ENCODE results near the gene CPNE2.
A peak's percentile ranks its signal among the peaks of the same experiment; 100 is the strongest.
"Not testable (repeated sequence)": the region's sequence is repeated elsewhere in the genome, so short reads cannot be mapped to it uniquely, and the experiment has no call there.

CPNE2 gene

DNA sequence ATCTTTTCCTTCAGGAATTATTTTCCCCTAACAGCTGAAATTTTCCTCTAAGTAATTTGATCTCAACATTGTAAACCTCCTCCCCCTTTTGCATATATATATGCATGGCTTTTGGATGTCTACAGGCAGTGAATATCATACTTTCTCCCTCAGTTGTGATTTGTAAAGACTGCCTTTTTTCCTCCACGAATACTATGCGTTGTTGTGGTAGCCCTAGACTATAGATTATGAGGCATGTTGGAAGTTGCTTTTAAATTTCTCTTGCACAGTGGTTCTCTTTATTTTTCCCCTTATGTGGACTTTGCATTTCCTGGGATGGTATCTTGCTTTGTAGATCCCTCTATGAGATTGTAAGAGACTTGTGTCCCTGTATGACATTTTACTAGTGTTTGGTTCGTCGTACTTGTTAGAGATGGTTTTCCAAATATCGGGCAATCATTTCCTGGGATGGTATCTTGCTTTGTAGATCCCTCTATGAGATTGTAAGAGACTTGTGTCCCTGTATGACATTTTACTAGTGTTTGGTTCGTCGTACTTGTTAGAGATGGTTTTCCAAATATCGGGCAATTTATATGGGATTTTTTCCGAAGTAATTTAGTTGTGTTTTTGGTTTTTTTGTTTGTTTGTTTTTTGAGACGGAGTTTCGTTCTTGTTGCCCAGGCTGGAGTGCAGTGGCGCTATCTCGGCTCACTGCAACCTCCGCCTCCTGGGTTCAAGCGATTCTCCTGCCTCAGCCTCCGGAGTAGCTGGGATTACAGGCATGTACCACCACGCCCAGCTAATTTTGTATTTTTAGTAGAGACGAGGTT, 95.7 kb downstream of the CPNE2 start:
- H3K79me2 ChIP-seq (ENCODE audit: control insufficient read depth, insufficient read depth, low read length, unreplicated experiment): peaks cover 91% of the 10 kb centered on the region
- H3K36me3 ChIP-seq (ENCODE audit: insufficient read depth, low read length); H3K27me3 ChIP-seq (ENCODE audit: insufficient read depth, low read length); H2AFZ ChIP-seq (ENCODE audit: low read length, unreplicated experiment): not testable (repeated sequence)
- H3K27ac ChIP-seq (ENCODE audit: low read depth, low read length): peak overlapping the region; percentile 70
- H3K4me3 ChIP-seq (ENCODE audit: low read depth, low read length): peak overlapping the region; percentile 97
- peaks cover 46% of the 10 kb centered on the region for H3K4me1 ChIP-seq (ENCODE audit: control insufficient read depth, insufficient read depth, low read length, unreplicated experiment)

DNA sequence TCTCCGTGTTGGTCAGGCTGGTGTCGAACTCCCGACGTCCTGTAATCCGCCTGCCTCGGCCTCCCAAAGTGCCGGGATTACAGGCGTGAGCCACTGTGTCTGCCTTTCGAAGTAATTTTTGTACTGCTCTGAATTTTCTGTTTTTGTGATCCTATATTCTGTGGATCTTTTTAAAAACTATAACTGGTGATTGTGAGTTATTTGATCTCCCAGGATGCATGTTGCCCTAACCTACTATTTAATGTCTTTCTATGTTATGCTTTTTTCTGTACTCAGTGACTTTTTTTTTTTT, 96.3 kb downstream of the CPNE2 start:
- Histone ChIP-seq H2AFZ (ENCODE audit: low read length, unreplicated experiment) (no peak overlapping the region), H3K4me3 (ENCODE audit: low read depth, low read length) (no peak overlapping the region), H3K27ac (ENCODE audit: low read depth, low read length) (no peak overlapping the region), H3K79me2 (ENCODE audit: control insufficient read depth, insufficient read depth, low read length, unreplicated experiment) (peaks cover 91% of the 10 kb centered on the region), H3K36me3 (ENCODE audit: insufficient read depth, low read length) (no peaks in the 10 kb centered on the region; the same call in 1 of the 2 replicates), H3K4me1 (ENCODE audit: control insufficient read depth, insufficient read depth, low read length, unreplicated experiment) (peaks cover 52% of the 10 kb centered on the region), H3K27me3 (ENCODE audit: insufficient read depth, low read length) (no peaks in the 10 kb centered on the region)

DNA sequence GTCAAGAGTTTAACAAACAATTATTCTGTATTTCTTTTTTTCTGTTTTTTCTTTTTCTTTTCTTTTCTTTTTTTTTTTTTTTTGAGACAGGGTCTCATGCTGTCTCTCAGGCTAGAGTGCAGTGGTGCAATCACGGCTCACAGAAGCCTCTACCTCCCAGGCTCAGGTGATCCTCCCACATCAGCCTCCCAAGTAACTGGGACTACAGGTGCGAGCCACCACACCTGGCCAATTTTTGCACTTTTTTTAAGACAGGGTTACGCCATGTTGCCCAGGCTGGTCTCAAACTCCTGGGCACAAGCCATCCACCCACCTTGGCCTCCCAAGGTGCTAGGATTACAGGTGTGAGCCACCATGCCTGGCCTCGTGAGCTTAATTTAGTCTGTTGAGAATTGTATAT, 97.1 kb downstream of the CPNE2 start:
- not testable (repeated sequence) for H3K27me3 ChIP-seq (ENCODE audit: insufficient read depth, low read length); H3K4me3 ChIP-seq (ENCODE audit: low read depth, low read length); H2AFZ ChIP-seq (ENCODE audit: low read length, unreplicated experiment); H3K36me3 ChIP-seq (ENCODE audit: insufficient read depth, low read length)
- peaks cover 53% of the 10 kb centered on the region for H3K4me1 ChIP-seq (ENCODE audit: control insufficient read depth, insufficient read depth, low read length, unreplicated experiment)
- H3K79me2 ChIP-seq (ENCODE audit: control insufficient read depth, insufficient read depth, low read length, unreplicated experiment): peaks cover 89% of the 10 kb centered on the region
- H3K27ac ChIP-seq (ENCODE audit: low read depth, low read length): peak overlapping the region; percentile 97; the same call in 1 of the 2 replicates

- Histone ChIP-seq H3K36me3 (ENCODE audit: insufficient read depth, low read length) (no peaks in the 10 kb centered on the region), H2AFZ (ENCODE audit: low read length, unreplicated experiment) (no peak overlapping the region), H3K27ac (ENCODE audit: low read depth, low read length) (peak overlapping the region; percentile 97), H3K79me2 (ENCODE audit: control insufficient read depth, insufficient read depth, low read length, unreplicated experiment) (peaks cover 85% of the 10 kb centered on the region), H3K27me3 (ENCODE audit: insufficient read depth, low read length) (no peaks in the 10 kb centered on the region), H3K4me3 (ENCODE audit: low read depth, low read length) (peak overlapping the region; percentile 43; the same call in 1 of the 2 replicates), H3K4me1 (ENCODE audit: control insufficient read depth, insufficient read depth, low read length, unreplicated experiment) (peaks cover 53% of the 10 kb centered on the region)
Measured at GRCh38 chr16:57190136-57190535, 97.8 kb downstream of the CPNE2 start.

DNA sequence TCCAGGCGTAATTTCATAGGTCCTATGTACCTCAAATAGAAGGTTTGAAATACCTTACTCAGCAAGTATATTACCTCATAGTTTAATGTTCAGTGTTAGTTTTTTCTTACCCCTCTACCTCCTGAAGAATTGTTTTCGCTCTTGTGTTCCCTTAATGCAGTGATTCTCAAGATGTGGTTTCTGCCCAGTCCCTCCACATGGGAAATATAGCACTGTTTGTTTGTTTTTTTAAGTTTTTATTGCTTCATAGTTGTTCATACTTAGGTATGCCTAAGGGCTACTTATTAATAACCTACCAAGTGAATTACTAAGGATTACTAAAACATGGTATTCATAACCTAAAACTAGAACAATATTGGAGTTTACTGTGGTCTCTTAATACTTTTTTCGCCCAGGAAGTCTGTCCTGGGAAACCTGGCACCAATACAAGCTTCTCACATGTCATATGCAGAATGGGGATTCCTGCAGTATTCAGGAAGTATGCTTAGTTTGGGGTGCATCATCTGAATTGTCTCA, 98.7 kb downstream of the CPNE2 start:
- Histone ChIP-seq H3K4me3 (ENCODE audit: low read depth, low read length) (peak overlapping the region; percentile 43), H3K36me3 (ENCODE audit: insufficient read depth, low read length) (no peaks in the 10 kb centered on the region), H2AFZ (ENCODE audit: low read length, unreplicated experiment) (no peak overlapping the region), H3K79me2 (ENCODE audit: control insufficient read depth, insufficient read depth, low read length, unreplicated experiment) (peaks cover 88% of the 10 kb centered on the region), H3K27me3 (ENCODE audit: insufficient read depth, low read length) (no peaks in the 10 kb centered on the region), H3K4me1 (ENCODE audit: control insufficient read depth, insufficient read depth, low read length, unreplicated experiment) (peaks cover 59% of the 10 kb centered on the region), H3K27ac (ENCODE audit: low read depth, low read length) (peak overlapping the region; percentile 97)

- no peaks in the 10 kb centered on the region for H3K36me3 ChIP-seq (ENCODE audit: insufficient read depth, low read length)
- H3K27ac ChIP-seq (ENCODE audit: low read depth, low read length): peak overlapping the region; percentile 97
- H2AFZ ChIP-seq (ENCODE audit: low read length, unreplicated experiment): no peak overlapping the region
- peak overlapping the region; percentile 19; the same call in 1 of the 2 replicates for H3K4me3 ChIP-seq (ENCODE audit: low read depth, low read length)
- H3K27me3 ChIP-seq (ENCODE audit: insufficient read depth, low read length): no peaks in the 10 kb centered on the region
- peaks cover 90% of the 10 kb centered on the region for H3K79me2 ChIP-seq (ENCODE audit: control insufficient read depth, insufficient read depth, low read length, unreplicated experiment)
- peaks cover 68% of the 10 kb centered on the region for H3K4me1 ChIP-seq (ENCODE audit: control insufficient read depth, insufficient read depth, low read length, unreplicated experiment)
Measured at GRCh38 chr16:57192146-57192545, 99.8 kb downstream of the CPNE2 start.

GRCh38 chr16:57192720-57193486, 100.5 kb downstream of the CPNE2 start:
- no peak overlapping the region for H2AFZ ChIP-seq (ENCODE audit: low read length, unreplicated experiment)
- peaks cover 68% of the 10 kb centered on the region for H3K4me1 ChIP-seq (ENCODE audit: control insufficient read depth, insufficient read depth, low read length, unreplicated experiment)
- peak overlapping the region; percentile 55; the same call in 1 of the 2 replicates for H3K4me3 ChIP-seq (ENCODE audit: low read depth, low read length)
- peak overlapping the region; percentile 97 for H3K27ac ChIP-seq (ENCODE audit: low read depth, low read length)
- H3K79me2 ChIP-seq (ENCODE audit: control insufficient read depth, insufficient read depth, low read length, unreplicated experiment): peaks cover 90% of the 10 kb centered on the region
- H3K27me3 ChIP-seq (ENCODE audit: insufficient read depth, low read length): no peaks in the 10 kb centered on the region
- no peaks in the 10 kb centered on the region for H3K36me3 ChIP-seq (ENCODE audit: insufficient read depth, low read length)

- Histone ChIP-seq H3K36me3 (ENCODE audit: insufficient read depth, low read length) (no peaks in the 10 kb centered on the region), H3K4me3 (ENCODE audit: low read depth, low read length) (peak overlapping the region; percentile 58), H3K79me2 (ENCODE audit: control insufficient read depth, insufficient read depth, low read length, unreplicated experiment) (peaks cover 85% of the 10 kb centered on the region), H2AFZ (ENCODE audit: low read length, unreplicated experiment) (no peak overlapping the region), H3K27ac (ENCODE audit: low read depth, low read length) (peak overlapping the region; percentile 97), H3K27me3 (ENCODE audit: insufficient read depth, low read length) (no peaks in the 10 kb centered on the region), H3K4me1 (ENCODE audit: control insufficient read depth, insufficient read depth, low read length, unreplicated experiment) (peaks cover 74% of the 10 kb centered on the region)
Measured at GRCh38 chr16:57194512-57194911, 102.1 kb downstream of the CPNE2 start.

DNA sequence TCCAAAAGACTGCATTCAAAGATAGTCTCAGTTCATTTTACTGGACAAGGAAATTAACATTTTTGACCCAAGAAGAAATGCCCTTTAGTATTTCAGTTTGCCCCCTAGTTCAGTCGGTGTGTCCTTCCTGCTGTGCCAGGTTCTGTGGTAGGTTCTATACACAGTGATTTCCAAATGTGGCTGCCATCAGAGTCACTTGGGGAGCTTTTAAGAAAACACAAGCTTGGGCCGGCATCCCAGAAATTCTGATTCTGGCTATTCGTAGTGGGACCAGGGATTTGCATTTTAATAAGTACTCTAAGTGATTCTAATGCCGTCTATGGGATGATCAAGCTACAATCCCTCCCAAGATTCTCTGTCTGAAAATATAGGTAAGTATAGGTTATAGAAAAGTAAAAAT, 103.9 kb downstream of the CPNE2 start:
- Histone ChIP-seq H3K36me3 (ENCODE audit: insufficient read depth, low read length) (no peaks in the 10 kb centered on the region), H3K27me3 (ENCODE audit: insufficient read depth, low read length) (no peaks in the 10 kb centered on the region), H3K4me3 (ENCODE audit: low read depth, low read length) (peak overlapping the region; percentile 14; the same call in 1 of the 2 replicates), H3K4me1 (ENCODE audit: control insufficient read depth, insufficient read depth, low read length, unreplicated experiment) (peaks cover 56% of the 10 kb centered on the region), H3K27ac (ENCODE audit: low read depth, low read length) (peak overlapping the region; percentile 51), H3K79me2 (ENCODE audit: control insufficient read depth, insufficient read depth, low read length, unreplicated experiment) (peaks cover 67% of the 10 kb centered on the region), H2AFZ (ENCODE audit: low read length, unreplicated experiment) (no peak overlapping the region)

- H2AFZ ChIP-seq (ENCODE audit: low read length, unreplicated experiment): no peak overlapping the region
- H3K4me1 ChIP-seq (ENCODE audit: control insufficient read depth, insufficient read depth, low read length, unreplicated experiment): peaks cover 52% of the 10 kb centered on the region
- peak overlapping the region; percentile 51 for H3K27ac ChIP-seq (ENCODE audit: low read depth, low read length)
- no peaks in the 10 kb centered on the region for H3K27me3 ChIP-seq (ENCODE audit: insufficient read depth, low read length)
- no peaks in the 10 kb centered on the region for H3K36me3 ChIP-seq (ENCODE audit: insufficient read depth, low read length)
- no peak overlapping the region for H3K4me3 ChIP-seq (ENCODE audit: low read depth, low read length)
- H3K79me2 ChIP-seq (ENCODE audit: control insufficient read depth, insufficient read depth, low read length, unreplicated experiment): peaks cover 64% of the 10 kb centered on the region
Measured at GRCh38 chr16:57196753-57197152, 104.4 kb downstream of the CPNE2 start.

All from ACC112 (cell line).